ENCODE measurements around the gene KEL.

KEL gene

GRCh38 chr7:142896741-142897379 is 65.3 kb downstream of the KEL start:
- DNase-seq, result no peak

- DNase-seq, result no peak
These were observed 66.0 kb downstream of the KEL start for GRCh38 chr7:142896151-142896550.

DNA sequence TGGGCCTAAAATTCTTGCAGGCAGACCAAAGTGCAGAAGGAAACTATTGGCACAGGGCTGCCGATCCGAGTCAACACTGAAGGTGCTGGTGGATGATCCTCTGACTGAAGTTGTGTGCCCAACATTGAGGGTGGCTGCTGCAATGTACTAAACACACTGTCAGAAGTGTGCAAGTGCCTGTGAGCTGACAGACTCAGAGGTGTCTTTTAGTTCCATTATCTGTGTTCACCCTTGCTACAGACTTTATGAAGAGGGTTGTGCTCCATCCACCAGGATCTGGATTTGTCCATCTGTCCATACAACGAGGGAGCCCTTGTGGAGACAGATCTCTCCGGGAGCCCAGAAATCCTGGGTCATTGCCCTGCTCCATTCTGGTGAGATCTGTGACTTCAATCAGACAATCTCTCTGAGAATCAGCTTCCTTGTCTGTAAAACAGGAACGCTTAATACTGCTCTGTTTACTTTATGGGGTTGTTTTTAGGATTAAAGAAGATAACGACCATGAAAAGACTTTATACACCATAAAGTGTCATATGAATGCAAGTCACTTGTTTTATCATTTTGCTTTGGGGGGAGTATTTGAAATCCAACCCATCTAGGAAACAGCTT is 67.1 kb downstream of the KEL start:
- no peak for DNase-seq

DNA sequence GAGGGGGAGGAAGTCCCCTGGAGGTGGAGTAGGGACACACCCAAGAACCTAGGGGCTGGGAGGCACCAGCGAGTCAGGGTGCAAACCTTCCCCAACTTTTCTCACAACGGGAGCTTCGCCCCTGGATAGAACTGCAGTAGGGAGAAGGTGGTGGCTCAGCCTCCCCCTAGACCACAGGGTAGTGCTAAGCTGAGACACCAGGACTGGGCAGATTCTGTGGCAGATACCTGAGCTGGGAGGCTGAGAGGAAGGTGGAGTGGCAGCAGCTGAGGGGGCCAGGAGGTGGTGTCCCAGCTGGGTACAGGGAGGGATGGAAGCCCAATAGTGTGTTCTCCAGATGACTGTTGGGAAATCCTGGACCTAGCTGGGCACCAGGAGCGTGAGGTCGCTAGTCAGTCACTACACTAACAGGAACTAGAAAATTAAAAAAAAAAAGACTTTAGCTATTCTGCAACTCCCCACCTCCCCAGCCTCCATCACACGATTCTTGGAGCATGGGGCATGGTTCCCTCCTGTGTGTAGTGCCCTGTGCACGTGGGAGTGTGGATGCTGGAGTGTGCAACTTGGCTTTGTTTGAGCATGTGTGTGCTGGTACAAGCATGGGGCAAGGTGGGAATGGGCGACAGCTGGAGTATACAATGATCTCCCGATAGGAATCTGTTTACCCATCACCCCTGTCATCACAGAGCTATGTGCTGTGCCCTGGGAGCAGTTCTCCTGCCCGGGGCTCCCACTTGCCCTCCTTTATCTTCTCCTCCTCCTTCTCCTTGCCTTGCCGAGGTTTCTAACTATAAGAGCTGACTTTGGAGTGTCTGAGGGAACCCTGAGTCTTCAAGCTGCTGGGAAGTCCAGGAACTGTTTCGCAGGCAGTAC is 67.8 kb downstream of the KEL start:
- DNase-seq, result no peak

GRCh38 chr7:142892951-142893350 is 69.2 kb downstream of the KEL start:
- DNase-seq, result no peak

DNA sequence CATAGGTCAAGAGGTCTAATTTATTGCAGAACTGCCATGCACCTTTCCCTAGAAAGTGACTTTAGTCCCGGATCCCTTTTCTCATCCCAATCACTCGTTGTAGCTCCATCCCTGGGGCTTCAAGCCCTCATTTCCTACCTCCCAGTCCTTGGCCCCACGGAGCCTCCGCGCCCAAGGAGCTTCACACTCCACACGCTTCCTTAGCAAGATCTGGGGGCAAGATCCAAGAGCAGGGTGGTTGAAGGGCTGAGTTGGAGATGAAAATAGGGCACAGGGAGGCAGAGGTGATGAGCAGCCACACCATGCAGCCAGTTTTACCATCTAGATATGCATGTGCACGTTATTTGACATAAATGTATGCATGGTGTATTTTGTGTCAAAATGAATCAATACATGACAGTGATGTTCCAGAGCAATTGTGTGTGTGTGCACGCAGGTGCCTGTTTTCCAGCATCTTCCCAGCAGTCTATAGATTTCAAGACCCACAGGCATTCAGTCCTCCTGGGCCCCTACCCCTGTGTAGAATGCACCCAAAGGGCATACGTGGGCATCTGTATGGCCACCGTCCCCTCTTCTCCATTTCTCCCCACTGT is 70.6 kb downstream of the KEL start:
- DNase-seq, result no peak

Measured in NCI-H774 (cell line).